B cell (primary cell): ENCODE data around the gene SECTM1. TPM values are rescaled to one million over a fixed set of nuclear protein-coding genes. Genes with fewer than 3 reads are reported as not detected.
A peak's percentile ranks its signal among the peaks of the same experiment; 100 is the strongest.

Experiments
- ATAC-seq: fragments of 200-7000 bp; cut with Tn5 transposase; one replicate; pipeline ENCODE4 v1.10.0; 2021; ENCODE audit warnings: low read depth, mild to moderate bottlenecking, moderate number of reproducible peaks, moderate library complexity
- CTCF ChIA-PET: fragments of 350-600 bp; sonication (Branson Sonifier 250); formaldehyde crosslinking; loops from one replicate; lab custom pipeline; 2021; ENCODE audit warnings: antibody characterized with exemption, inconsistent platforms; lab: Charles Lee
- POLR2A ChIA-PET: fragments of 350-600 bp; sonication (Branson Sonifier 250); formaldehyde crosslinking; loops from one replicate; lab custom pipeline; 2021; ENCODE audit warnings: antibody characterized with exemption; lab: Charles Lee
- DNase-seq: peaks from one replicate; pipeline ENCODE4 v3.0.0; 2013
- H2AFZ ChIP-seq: 2 replicates; pipeline ENCODE4 v1.6.1; 2012; ENCODE audit warnings: mild to moderate bottlenecking, low read depth, low read length; ENCODE audit not compliant: insufficient read depth, poor library complexity, severe bottlenecking
- H3K27ac ChIP-seq, 2 donors: 1 replicate in 1 of 2; 2 replicates in 1 of 2; pipeline ENCODE4 v1.5.1; 2012 to 2013; ENCODE audit warnings: low read length in 2 of 2, mild to moderate bottlenecking in 2 of 2, moderate library complexity in 1 of 2
- H3K27me3 ChIP-seq, 4 experiments: fragments of 200-600 bp in 1 of 4; sonication (generic) in 1 of 4; replicated peaks in 1 of 4; 1 replicate in 2 of 4; 2 replicates in 2 of 4; pipeline versions ENCODE4 v1.6.1 to v1.7.0; 2013 to 2016; ENCODE audit warnings: low read length in 3 of 4, mild to moderate bottlenecking in 2 of 4, mixed read lengths in 1 of 4, moderate library complexity in 1 of 4; ENCODE audit not compliant: insufficient read depth in 4 of 4, control insufficient read depth in 3 of 4; ENCODE audit errors: control extremely low read depth in 1 of 4
- H3K36me3 ChIP-seq, 2 experiments: replicated peaks in 1 of 2; 1 replicate in 1 of 2; 2 replicates in 1 of 2; pipeline versions ENCODE4 v1.6.1 to v1.7.1; 2013; ENCODE audit warnings: low read length in 1 of 2; ENCODE audit not compliant: insufficient read depth in 2 of 2, control insufficient read depth in 1 of 2; ENCODE audit errors: control extremely low read depth in 1 of 2, extremely low read depth in 1 of 2
- H3K4me1 ChIP-seq, 2 donors: fragments of 200-600 bp in 1 of 2; sonication (generic) in 1 of 2; 1 replicate in 1 of 2; 2 replicates in 1 of 2; pipeline versions ENCODE4 v1.5.1 to v1.6.1; 2013 to 2017; ENCODE audit warnings: low read length in 2 of 2; ENCODE audit not compliant: control insufficient read depth in 2 of 2, insufficient read depth in 2 of 2
- H3K4me2 ChIP-seq: replicated peaks from 2 replicates; pipeline ENCODE3; 2012; ENCODE audit warnings: mild to moderate bottlenecking, low read depth, low read length; ENCODE audit not compliant: poor library complexity, severe bottlenecking
- H3K4me3 ChIP-seq, 5 experiments: fragments of 200-600 bp in 1 of 5; sonication (generic) in 1 of 5; 1 replicate in 3 of 5; 2 replicates in 2 of 5; pipeline versions ENCODE4 v1.5.1 to v1.7.0; 2011 to 2016; ENCODE audit warnings: low read length in 4 of 5, mild to moderate bottlenecking in 4 of 5, low read depth in 2 of 5, control low read depth in 1 of 5, moderate library complexity in 1 of 5; ENCODE audit not compliant: insufficient read depth in 1 of 5; ENCODE audit errors: control extremely low read depth in 1 of 5, extremely low read depth in 1 of 5
- H3K79me2 ChIP-seq: fragments of 200-600 bp; sonication (generic); one replicate; pipeline ENCODE4 v1.6.0; 2016; ENCODE audit warnings: low read length; ENCODE audit not compliant: control insufficient read depth, insufficient read depth
- H3K9ac ChIP-seq: fragments of 200-600 bp; sonication (generic); 2 replicates; pipeline ENCODE4 v1.6.1; 2017; ENCODE audit warnings: mild to moderate bottlenecking, low read length, moderate library complexity
- H3K9me3 ChIP-seq, 3 donors: one replicate each; pipeline versions ENCODE4 v1.6.1 to v1.7.1; 2013; ENCODE audit warnings: low read length in 2 of 3; ENCODE audit not compliant: control insufficient read depth in 2 of 3, insufficient read depth in 1 of 3; ENCODE audit errors: control extremely low read depth in 1 of 3
- H4K20me1 ChIP-seq: 2 replicates; pipeline ENCODE4 v1.6.0; 2012; ENCODE audit warnings: mild to moderate bottlenecking, low read length; ENCODE audit not compliant: insufficient read depth, control insufficient read depth, poor library complexity, severe bottlenecking
- H3K27ac Mint-ChIP-seq: one replicate; pipeline ENCODE4 v1.8.0; 2021; ENCODE audit warnings: mixed read lengths
- H3K27me3 Mint-ChIP-seq: one replicate; pipeline ENCODE4 v1.8.0; 2021; ENCODE audit warnings: mixed read lengths
- H3K4me1 Mint-ChIP-seq: one replicate; pipeline ENCODE4 v1.8.0; 2021; ENCODE audit warnings: mixed read lengths
- H3K4me3 Mint-ChIP-seq: one replicate; pipeline ENCODE4 v1.8.0; 2021; ENCODE audit warnings: mixed read lengths
- H3K9me3 Mint-ChIP-seq: one replicate; pipeline ENCODE4 v1.8.0; 2022; ENCODE audit warnings: mixed read lengths; ENCODE audit not compliant: insufficient read depth
- CTCF ChIP-seq: fragments of 200-600 bp; IDR thresholded peaks from one replicate; pipeline ENCODE4 v1.8.0; 2022; ENCODE audit warnings: antibody characterized with exemption, mild to moderate bottlenecking
- EZH2 ChIP-seq: IDR thresholded peaks from 2 replicates; pipeline ENCODE4 v1.6.1; 2012; ENCODE audit warnings: borderline replicate concordance, low read depth, mild to moderate bottlenecking, moderate library complexity, low read length; ENCODE audit not compliant: insufficient read depth, poor library complexity, severe bottlenecking
- WGBS: methylation state at CpG from one replicate; pipeline ENCODE4 v1.1.5; 2013; ENCODE audit warnings: missing lambda C conversion rate; ENCODE audit not compliant: insufficient coverage; 5-methylcytosine and 5-hydroxymethylcytosine counted together
- intact Hi-C: fragments of 100-400 bp; cut with micrococcal nuclease; formaldehyde crosslinking; loops from one replicate; pipeline ENCODE4 v1.10.0; 2022
- polyA plus RNA-seq: library from polyadenylated mRNA; depleted of rRNA; stranded (reverse); fragments of >200 nt; gene quantifications from 2 replicates; pipeline ENCODE4 v1.2.3, GENCODE V29; 2012
- total RNA-seq, 2 donors: library from RNA; stranded (reverse); fragments of 120-200 nt in 1 of 2; gene quantifications; 1 replicate in 1 of 2; 2 replicates in 1 of 2; pipeline versions ENCODE4 v1.2.3 to v1.2.4, GENCODE V29; 2013 to 2022

SECTM1 gene
- total and polyA plus RNA-seq, 2 donors (not counting 1 experiment from before 2014, with no cell fraction given): 0.17 to 1.2 TPM

- intact Hi-C loops: loop anchor here (1.0 to 10.0 kb wide), 3 partner anchors 19 to 428 kb away; partner anchors contain the start of genes CSNK1D, HEXD, OGFOD3 and P4HB
Observed at GRCh38 chr17:82292251-82293154, 41.1 kb downstream of the SECTM1 start.

More at GRCh38 chr17:82292251-82293154, 41.1 kb downstream of the SECTM1 start:
- peak; percentile 96 for DNase-seq
- H3K27me3 ChIP-seq: no peaks in the 10 kb centered on the region
- Mint-ChIP-seq H3K27ac (peak overlapping the region; percentile 93), H3K9me3 (no peaks in the 10 kb centered on the region), H3K4me3 (peak overlapping the region; percentile 93), H3K4me1 (peaks cover 42% of the 10 kb centered on the region), H3K27me3 (no peaks in the 10 kb centered on the region)
- no peaks in the 10 kb centered on the region for H4K20me1 ChIP-seq
- TF ChIP-seq EZH2 (no peak), CTCF (no peak)
- H3K9ac ChIP-seq: peak overlapping the region; percentile 75
- H3K4me2 ChIP-seq: peak overlapping the region; percentile 92
- H3K4me3 ChIP-seq: peak overlapping the region; percentile 50 to 86 (median 72)
- H3K79me2 ChIP-seq: no peaks in the 10 kb centered on the region
- ChIA-PET POLR2A (interaction anchor here (0.6 to 3.3 kb wide), 10 partner anchors 8 to 157 kb away, joined by 3 to 28 read pairs (median 4); partner anchors contain the start of genes CSNK1D and SLC16A3), CTCF (interaction anchor here (1.0 to 1.9 kb wide), 6 partner anchors 9 to 86 kb away, joined by 3 to 16 read pairs (median 3); partner anchors contain the start of gene CD7)
- H3K27ac ChIP-seq: peak overlapping the region; percentile 92 to 97
- peaks cover 20 to 31% of the 10 kb centered on the region in 2 donors for H3K4me1 ChIP-seq
- no peaks in the 10 kb centered on the region for H3K9me3 ChIP-seq
- ATAC-seq: peak; percentile 93
- WGBS: 4% methylated on average over 86 of the region's 86 CpGs
- peak overlapping the region; percentile 89 for H2AFZ ChIP-seq
- no peaks in the 10 kb centered on the region for H3K36me3 ChIP-seq
